GM23338 (cell line): Measurements from ENCODE around the gene DGAT2. TPM values are rescaled to one million over a fixed set of nuclear protein-coding genes. Genes with fewer than 3 reads are reported as not detected.

Source experiments
- ATAC-seq: fragments of 200-7000 bp; cut with Tn5 transposase; 3 replicates; pipeline ENCODE4 v1.9.1; 2020
- DNase-seq: peaks from one replicate; pipeline ENCODE4 v3.0.0-alpha.2; 2015; ENCODE audit warnings: low spot score
- H2AFZ ChIP-seq: fragments of 200-600 bp; sonication (generic); 2 replicates; pipeline ENCODE4 v1.8.0; 2016; ENCODE audit warnings: antibody characterized with exemption, mild to moderate bottlenecking, moderate library complexity
- H3F3A ChIP-seq: fragments of 200-600 bp; sonication (generic); replicated peaks from 2 replicates; pipeline ENCODE4 v1.8.0; 2017; ENCODE audit warnings: antibody characterized with exemption, mixed run types, low read depth
- H3K27ac ChIP-seq: fragments of 200-600 bp; sonication (generic); 2 replicates; pipeline ENCODE4 v1.6.1; 2016; ENCODE audit warnings: low read depth
- H3K27me3 ChIP-seq: fragments of 200-600 bp; sonication (generic); 2 replicates; pipeline ENCODE4 v1.8.0; 2016; ENCODE audit warnings: mild to moderate bottlenecking, mixed run types, moderate library complexity; ENCODE audit not compliant: insufficient read depth
- H3K36me3 ChIP-seq: fragments of 200-600 bp; sonication (generic); 2 replicates; pipeline ENCODE4 v1.8.0; 2016; ENCODE audit warnings: mild to moderate bottlenecking; ENCODE audit not compliant: insufficient read depth
- H3K4me1 ChIP-seq: fragments of 200-600 bp; sonication (generic); 2 replicates; pipeline ENCODE4 v1.8.0; 2016; ENCODE audit warnings: mild to moderate bottlenecking, moderate library complexity; ENCODE audit not compliant: insufficient read depth
- H3K4me2 ChIP-seq: fragments of 200-600 bp; sonication (generic); 2 replicates; pipeline ENCODE4 v1.7.1; 2017; ENCODE audit warnings: mixed run types
- H3K4me3 ChIP-seq: fragments of 200-600 bp; sonication (generic); 2 replicates; pipeline ENCODE4 v1.6.1; 2016; ENCODE audit warnings: mixed run types
- H3K79me2 ChIP-seq: fragments of 200-600 bp; sonication (generic); replicated peaks from 2 replicates; pipeline ENCODE4 v1.8.0; 2017; ENCODE audit warnings: mild to moderate bottlenecking; ENCODE audit not compliant: insufficient read depth
- H3K9me2 ChIP-seq: fragments of 200-600 bp; sonication (generic); 2 replicates; pipeline ENCODE4 v1.8.0; 2017; ENCODE audit not compliant: insufficient read depth
- H4K20me1 ChIP-seq: fragments of 200-600 bp; sonication (generic); replicated peaks from 2 replicates; pipeline ENCODE4 v1.8.0; 2017; ENCODE audit warnings: mild to moderate bottlenecking; ENCODE audit not compliant: insufficient read depth
- H3K27ac Mint-ChIP-seq: 2 replicates; pipeline ENCODE4 v1.8.0; 2020; ENCODE audit warnings: inconsistent platforms, mild to moderate bottlenecking, moderate library complexity, mixed read lengths
- H3K27me3 Mint-ChIP-seq: 3 replicates; pipeline ENCODE4 v1.8.0; 2022; ENCODE audit warnings: low read depth, mild to moderate bottlenecking, moderate library complexity, mixed read lengths, inconsistent platforms; ENCODE audit not compliant: insufficient read depth, poor library complexity
- H3K36me3 Mint-ChIP-seq: 3 replicates; pipeline ENCODE4 v1.8.0; 2021; ENCODE audit warnings: low read depth, mild to moderate bottlenecking, inconsistent platforms, moderate library complexity, mixed read lengths
- H3K4me1 Mint-ChIP-seq: 3 replicates; pipeline ENCODE4 v1.8.0; 2020; ENCODE audit warnings: mild to moderate bottlenecking, inconsistent platforms, mixed read lengths
- H3K4me3 Mint-ChIP-seq: 3 replicates; pipeline ENCODE4 v1.8.0; 2021; ENCODE audit warnings: moderate library complexity, mild to moderate bottlenecking, inconsistent platforms, mixed read lengths
- H3K9me3 Mint-ChIP-seq: 3 replicates; pipeline ENCODE4 v1.8.0; 2020; ENCODE audit warnings: moderate library complexity, mild to moderate bottlenecking, inconsistent platforms, mixed read lengths
- CTCF ChIP-seq, 2 experiments: fragments of 200-600 bp in 1 of 2; sonication (generic) in 1 of 2; conservative IDR thresholded peaks; 2 replicates each; pipeline versions ENCODE4 v1.5.1 to v1.6.1; 2016 to 2017; ENCODE audit warnings: antibody characterized with exemption in 2 of 2, low read depth in 2 of 2, mild to moderate bottlenecking in 2 of 2, moderate library complexity in 1 of 2
- ETS1 ChIP-seq: IDR thresholded peaks from 2 replicates; pipeline ENCODE4 v1.6.1; 2016; ENCODE audit warnings: antibody characterized with exemption
- JUNB ChIP-seq: IDR thresholded peaks from one replicate; pipeline ENCODE4 v1.6.1; 2016; ENCODE audit warnings: antibody characterized with exemption; ENCODE audit not compliant: unreplicated experiment
- POLR2AphosphoS5 ChIP-seq: IDR thresholded peaks from 2 replicates; pipeline ENCODE4 v1.6.1; 2016; ENCODE audit warnings: antibody characterized with exemption, low read depth
- REST ChIP-seq: IDR thresholded peaks from one replicate; pipeline ENCODE4 v1.6.1; 2018; ENCODE audit warnings: antibody characterized with exemption; ENCODE audit not compliant: unreplicated experiment
- STAT1 ChIP-seq: IDR thresholded peaks from one replicate; pipeline ENCODE4 v1.6.1; 2016; ENCODE audit warnings: antibody characterized with exemption; ENCODE audit not compliant: unreplicated experiment
- ZNF331 ChIP-seq: fragments of 250-450 bp; sonication (Bioruptor Pico); IDR thresholded peaks from 2 replicates; pipeline ENCODE4 v1.5.0; 2020; ENCODE audit warnings: low read depth, mild to moderate bottlenecking, moderate library complexity
- ZNF462 ChIP-seq: fragments of 250-450 bp; sonication (Bioruptor Pico); IDR thresholded peaks from 2 replicates; pipeline ENCODE4 v1.5.0; 2020; ENCODE audit warnings: mild to moderate bottlenecking, moderate library complexity
- polyA plus RNA-seq: library from polyadenylated mRNA; unstranded; fragments of >200 nt; fragmentation: Nextera tagmentation; extraction: Ambion mirVana; gene quantifications from 2 replicates; pipeline ENCODE4 v1.2.1, GENCODE V29; 2016
- total RNA-seq: library from RNA; depleted of rRNA; stranded (reverse); fragments of >200 nt; shearing (Covaris generic); gene quantifications from 2 replicates; pipeline ENCODE4 v1.2.3, GENCODE V29; 2014

The DGAT2 gene
- total and polyA plus RNA-seq, 2 experiments from 2014 or later, result 1.9 to 2.6 TPM

- H4K20me1 ChIP-seq, result peaks cover 2% of the 10 kb centered on the region
- no peak overlapping the region for H2AFZ ChIP-seq
- H3K9me2 ChIP-seq, result no peaks in the 10 kb centered on the region
- DNase-seq (peak; percentile 56), ATAC-seq (peak; percentile 93)
- H3K27me3 ChIP-seq, result peaks cover 18% of the 10 kb centered on the region
- no peaks in the 10 kb centered on the region for H3K36me3 ChIP-seq
- no peaks in the 10 kb centered on the region for H3F3A ChIP-seq
- Mint-ChIP-seq H3K27me3 (peaks cover 15% of the 10 kb centered on the region), H3K9me3 (no peaks in the 10 kb centered on the region), H3K4me3 (no peak overlapping the region), H3K27ac (no peak overlapping the region), H3K4me1 (peaks cover 14% of the 10 kb centered on the region), H3K36me3 (no peaks in the 10 kb centered on the region; the same call in 2 of the 3 replicates)
- H3K4me3 ChIP-seq, result no peak overlapping the region
- no peaks in the 10 kb centered on the region for H3K79me2 ChIP-seq
- H3K27ac ChIP-seq, result no peak overlapping the region
- peaks cover 13% of the 10 kb centered on the region; the same call in 1 of the 2 replicates for H3K4me1 ChIP-seq
- TF ChIP-seq POLR2AphosphoS5 (no peak), CTCF (conservative IDR thresholded peaks at IDR 0.05; ENCODE audit: low read depth in 2 of 2) (peak; percentile 40 to 45)
- H3K4me2 ChIP-seq, result 0 out of 2 replicates have a peak overlapping the region, but pooled peaks have one; percentile 41
Observed at GRCh38 chr11:75775056-75775455, 6.5 kb downstream of the DGAT2 start.

GRCh38 chr11:75776546-75776945, 8.0 kb downstream of the DGAT2 start:
- no peaks in the 10 kb centered on the region for H3K79me2 ChIP-seq
- Mint-ChIP-seq H3K27ac (no peak overlapping the region), H3K27me3 (peaks cover 9% of the 10 kb centered on the region), H3K4me3 (no peak overlapping the region), H3K4me1 (peaks cover 14% of the 10 kb centered on the region), H3K9me3 (no peaks in the 10 kb centered on the region), H3K36me3 (no peaks in the 10 kb centered on the region; the same call in 2 of the 3 replicates)
- H3K27me3 ChIP-seq, result peaks cover 3% of the 10 kb centered on the region; the same call in 1 of the 2 replicates
- ATAC-seq, result no peak
- H3K36me3 ChIP-seq, result no peaks in the 10 kb centered on the region
- peaks cover 12% of the 10 kb centered on the region; the same call in 1 of the 2 replicates for H3K4me1 ChIP-seq
- no peaks in the 10 kb centered on the region for H3F3A ChIP-seq
- no peak for DNase-seq
- H3K4me2 ChIP-seq, result no peak overlapping the region
- H3K4me3 ChIP-seq, result no peak overlapping the region
- H2AFZ ChIP-seq, result no peak overlapping the region
- no peaks in the 10 kb centered on the region for H3K9me2 ChIP-seq
- no peaks in the 10 kb centered on the region; the same call in 1 of the 2 replicates for H4K20me1 ChIP-seq
- no peak overlapping the region for H3K27ac ChIP-seq
- TF ChIP-seq ZNF331 (CRISPR knock-in tag), result no peak
- TF ChIP-seq JUNB, result no peak
- no peak for TF ChIP-seq REST
- TF ChIP-seq STAT1, result no peak
- TF ChIP-seq POLR2AphosphoS5, result no peak
- no peak for TF ChIP-seq ETS1
- TF ChIP-seq ZNF462 (CRISPR knock-in tag), result no peak
